NCI-H460 (cell line): ENCODE measurements around the gene DLEC1. TPM values are rescaled to one million over a fixed set of nuclear protein-coding genes. Genes with fewer than 3 reads are reported as not detected.
"Not testable (repeated sequence)": the region's sequence is repeated elsewhere in the genome, so short reads cannot be mapped to it uniquely, and the experiment has no call there.

Experiments
- DNase-seq: peaks from one replicate; pipeline ENCODE4 v3.0.0-alpha.2; 2016; ENCODE audit warnings: low read depth; ENCODE audit errors: extremely low read depth
- total RNA-seq: library from RNA; depleted of rRNA; stranded (reverse); fragments of >200 nt; shearing (Covaris generic); gene quantifications from 2 replicates; pipeline ENCODE4 v1.2.3, GENCODE V29; 2014

DLEC1 gene
- total RNA-seq, 1 experiment from 2014 or later: 0.10 TPM

- no peak for DNase-seq
These were observed 94.2 kb downstream of the DLEC1 start for GRCh38 chr3:38133209-38133556.

- no peak for DNase-seq
These were observed 94.8 kb downstream of the DLEC1 start for GRCh38 chr3:38133557-38134405.

GRCh38 chr3:38134517-38135143 is 95.6 kb downstream of the DLEC1 start:
- DNase-seq: not testable (repeated sequence)

- not testable (repeated sequence) for DNase-seq
These were observed 96.7 kb downstream of the DLEC1 start for GRCh38 chr3:38135621-38136277.

GRCh38 chr3:38136393-38136776 is 97.4 kb downstream of the DLEC1 start:
- DNase-seq: no peak

- DNase-seq: peak; percentile 96
These were observed 98.0 kb downstream of the DLEC1 start, which contains the start of gene ACAA1 for GRCh38 chr3:38136777-38137614. ACAA1 (minus strand) TSS chr3:38137127; CDS start chr3:38137035, 92 bp downstream.

- DNase-seq: no peak
These were observed 98.8 kb downstream of the DLEC1 start for GRCh38 chr3:38137615-38138348.

- DNase-seq: no peak
These were observed 99.6 kb downstream of the DLEC1 start, which contains the start of gene MYD88 for GRCh38 chr3:38138349-38139190. MYD88 (plus strand) TSS chr3:38138661; CDS start chr3:38138701, 40 bp downstream.

GRCh38 chr3:38139191-38139590 is 100.2 kb downstream of the DLEC1 start:
- DNase-seq: no peak

GRCh38 chr3:38139652-38140051 is 100.6 kb downstream of the DLEC1 start:
- DNase-seq: no peak

- no peak for DNase-seq
These were observed 101.5 kb downstream of the DLEC1 start for GRCh38 chr3:38140326-38141172.

- DNase-seq: no peak
These were observed 102.4 kb downstream of the DLEC1 start for GRCh38 chr3:38141173-38141951.

- DNase-seq: no peak
These were observed 102.9 kb downstream of the DLEC1 start for GRCh38 chr3:38141952-38142273.

GRCh38 chr3:38142959-38143358 is 104.0 kb downstream of the DLEC1 start:
- DNase-seq: no peak

GRCh38 chr3:38143511-38143910 is 104.5 kb downstream of the DLEC1 start:
- no peak for DNase-seq

GRCh38 chr3:38146504-38146903 is 107.5 kb downstream of the DLEC1 start:
- DNase-seq: no peak

GRCh38 chr3:38147421-38147820 is 108.4 kb downstream of the DLEC1 start:
- DNase-seq: no peak
